NB4 (cell line): Measurements from ENCODE around the gene NIPA2.

ENCODE experiments used
- MYC ChIP-seq: IDR thresholded peaks from 2 replicates; pipeline ENCODE4 v1.6.1; 2011; ENCODE audit warnings: low read depth, low read length
- POLR2A ChIP-seq: IDR thresholded peaks from 2 replicates; pipeline ENCODE4 v1.6.1; 2011; ENCODE audit warnings: mild to moderate bottlenecking; ENCODE audit not compliant: insufficient read length; ENCODE audit errors: extremely low read depth
- TF ChIP-seq, protein P1 (sequence below): IDR thresholded peaks from one replicate; pipeline ENCODE4 v1.5.1; 2012; ENCODE audit warnings: low read depth, low read length
- TF ChIP-seq, protein P2 (sequence below): IDR thresholded peaks from 2 replicates; pipeline ENCODE4 v1.6.1; 2011; ENCODE audit warnings: low read depth, low read length

DNA sequence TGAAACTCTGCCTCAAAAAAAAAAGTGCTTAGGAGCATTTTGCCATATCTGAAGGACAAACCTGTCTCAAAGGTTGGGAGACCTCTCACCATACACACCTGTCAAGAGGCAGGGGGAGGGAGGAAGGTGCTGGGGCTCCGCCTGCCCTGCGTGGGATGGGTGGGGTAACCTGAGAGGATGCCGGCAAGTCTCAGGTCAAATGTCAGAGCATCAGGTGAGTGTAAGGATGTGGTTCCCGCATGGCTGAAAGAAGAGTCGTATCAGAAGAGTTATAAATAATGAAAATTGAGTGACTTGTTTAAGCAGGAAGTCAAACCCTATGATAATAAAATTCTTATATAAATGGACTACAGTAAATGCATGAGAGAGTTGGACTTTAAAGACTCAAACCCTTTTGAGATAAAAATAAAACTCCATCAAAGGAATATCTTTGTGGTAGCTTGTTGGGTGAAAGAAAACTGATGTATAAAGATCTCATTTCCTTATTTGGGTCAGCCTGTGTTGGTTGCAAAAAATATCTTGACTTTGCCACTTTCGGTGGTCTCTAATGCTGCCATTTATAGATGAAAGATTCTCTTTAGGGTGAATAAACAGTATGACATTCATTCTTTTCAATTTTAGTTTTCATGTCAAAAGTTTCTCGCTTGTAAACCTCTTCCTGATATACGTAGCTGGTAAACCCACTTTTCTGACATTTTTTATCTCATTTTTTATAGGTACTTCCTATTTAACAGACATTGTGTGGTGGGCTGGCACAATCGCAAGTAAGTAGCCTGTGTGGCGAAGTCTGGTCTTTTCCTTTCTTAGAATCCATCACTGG is 28.2 kb upstream of the NIPA2 start:
- TF ChIP-seq, protein P1, sequence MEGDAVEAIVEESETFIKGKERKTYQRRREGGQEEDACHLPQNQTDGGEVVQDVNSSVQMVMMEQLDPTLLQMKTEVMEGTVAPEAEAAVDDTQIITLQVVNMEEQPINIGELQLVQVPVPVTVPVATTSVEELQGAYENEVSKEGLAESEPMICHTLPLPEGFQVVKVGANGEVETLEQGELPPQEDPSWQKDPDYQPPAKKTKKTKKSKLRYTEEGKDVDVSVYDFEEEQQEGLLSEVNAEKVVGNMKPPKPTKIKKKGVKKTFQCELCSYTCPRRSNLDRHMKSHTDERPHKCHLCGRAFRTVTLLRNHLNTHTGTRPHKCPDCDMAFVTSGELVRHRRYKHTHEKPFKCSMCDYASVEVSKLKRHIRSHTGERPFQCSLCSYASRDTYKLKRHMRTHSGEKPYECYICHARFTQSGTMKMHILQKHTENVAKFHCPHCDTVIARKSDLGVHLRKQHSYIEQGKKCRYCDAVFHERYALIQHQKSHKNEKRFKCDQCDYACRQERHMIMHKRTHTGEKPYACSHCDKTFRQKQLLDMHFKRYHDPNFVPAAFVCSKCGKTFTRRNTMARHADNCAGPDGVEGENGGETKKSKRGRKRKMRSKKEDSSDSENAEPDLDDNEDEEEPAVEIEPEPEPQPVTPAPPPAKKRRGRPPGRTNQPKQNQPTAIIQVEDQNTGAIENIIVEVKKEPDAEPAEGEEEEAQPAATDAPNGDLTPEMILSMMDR, result no peak
- no peak for TF ChIP-seq POLR2A
- TF ChIP-seq, protein P2, sequence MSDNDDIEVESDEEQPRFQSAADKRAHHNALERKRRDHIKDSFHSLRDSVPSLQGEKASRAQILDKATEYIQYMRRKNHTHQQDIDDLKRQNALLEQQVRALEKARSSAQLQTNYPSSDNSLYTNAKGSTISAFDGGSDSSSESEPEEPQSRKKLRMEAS, result no peak
- TF ChIP-seq MYC, result no peak
